GM12801 (cell line): Measurements from ENCODE around the gene SLC25A46.

Experiments used
- TF ChIP-seq, protein P1 (sequence below): IDR thresholded peaks from one replicate; pipeline ENCODE4 v1.5.1; 2011; ENCODE audit warnings: control low read depth; ENCODE audit not compliant: insufficient read length; ENCODE audit errors: extremely low read depth

SLC25A46 gene

GRCh38 chr5:110807169-110807568 lies 68.4 kb downstream of the SLC25A46 start:
- TF ChIP-seq, protein P1, sequence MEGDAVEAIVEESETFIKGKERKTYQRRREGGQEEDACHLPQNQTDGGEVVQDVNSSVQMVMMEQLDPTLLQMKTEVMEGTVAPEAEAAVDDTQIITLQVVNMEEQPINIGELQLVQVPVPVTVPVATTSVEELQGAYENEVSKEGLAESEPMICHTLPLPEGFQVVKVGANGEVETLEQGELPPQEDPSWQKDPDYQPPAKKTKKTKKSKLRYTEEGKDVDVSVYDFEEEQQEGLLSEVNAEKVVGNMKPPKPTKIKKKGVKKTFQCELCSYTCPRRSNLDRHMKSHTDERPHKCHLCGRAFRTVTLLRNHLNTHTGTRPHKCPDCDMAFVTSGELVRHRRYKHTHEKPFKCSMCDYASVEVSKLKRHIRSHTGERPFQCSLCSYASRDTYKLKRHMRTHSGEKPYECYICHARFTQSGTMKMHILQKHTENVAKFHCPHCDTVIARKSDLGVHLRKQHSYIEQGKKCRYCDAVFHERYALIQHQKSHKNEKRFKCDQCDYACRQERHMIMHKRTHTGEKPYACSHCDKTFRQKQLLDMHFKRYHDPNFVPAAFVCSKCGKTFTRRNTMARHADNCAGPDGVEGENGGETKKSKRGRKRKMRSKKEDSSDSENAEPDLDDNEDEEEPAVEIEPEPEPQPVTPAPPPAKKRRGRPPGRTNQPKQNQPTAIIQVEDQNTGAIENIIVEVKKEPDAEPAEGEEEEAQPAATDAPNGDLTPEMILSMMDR = no peak

DNA sequence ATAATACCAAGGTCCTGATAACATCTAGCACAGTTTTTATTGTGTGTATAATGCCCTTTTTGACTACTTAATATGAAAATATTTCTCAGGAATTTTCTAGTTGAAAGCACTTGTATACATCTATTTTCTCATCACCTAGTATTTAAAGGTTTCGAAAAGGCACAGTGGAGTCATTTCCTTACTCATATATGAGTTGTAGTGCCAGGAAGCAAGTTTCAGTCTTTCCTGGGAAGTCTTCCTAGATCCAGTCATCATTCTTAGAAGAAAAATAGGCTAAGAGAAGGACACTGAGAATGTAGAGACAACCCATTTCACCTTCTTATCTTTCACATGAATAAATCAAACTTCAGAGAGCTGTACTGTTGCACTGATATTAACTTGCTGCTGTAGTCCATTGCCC lies 70.2 kb downstream of the SLC25A46 start:
- TF ChIP-seq, protein P1 = no peak
